Endodermal cell (in vitro differentiated cells): ENCODE measurements around the gene CAPN10. TPM values are rescaled to one million over a fixed set of nuclear protein-coding genes. Genes with fewer than 3 reads are reported as not detected.

Source experiments
- DNase-seq: peaks from one replicate; pipeline ENCODE4 v3.0.0-alpha.2; 2017
- H3K27ac ChIP-seq: 2 replicates; pipeline ENCODE4 v1.5.1; 2013; ENCODE audit warnings: mild to moderate bottlenecking, low read depth, low read length, moderate library complexity
- H3K27me3 ChIP-seq: 2 replicates; pipeline ENCODE4 v1.6.1; 2013; ENCODE audit warnings: mild to moderate bottlenecking, low read length, moderate library complexity; ENCODE audit not compliant: insufficient read depth, control insufficient read depth, poor library complexity, severe bottlenecking
- H3K36me3 ChIP-seq: 2 replicates; pipeline ENCODE4 v1.7.0; 2013; ENCODE audit warnings: mild to moderate bottlenecking, low read length, moderate library complexity; ENCODE audit not compliant: control insufficient read depth, insufficient read depth
- H3K4me1 ChIP-seq: one replicate; pipeline ENCODE4 v1.7.0; 2013; ENCODE audit warnings: low read length; ENCODE audit not compliant: control insufficient read depth, insufficient read depth
- H3K4me3 ChIP-seq: 2 replicates; pipeline ENCODE4 v1.5.1; 2013; ENCODE audit warnings: mild to moderate bottlenecking, low read length, moderate library complexity
- H3K9ac ChIP-seq: 2 replicates; pipeline ENCODE4 v1.6.1; 2013; ENCODE audit warnings: mild to moderate bottlenecking, low read length, moderate library complexity; ENCODE audit not compliant: poor library complexity, severe bottlenecking; ENCODE audit errors: extremely low read depth
- H3K9me3 ChIP-seq: 2 replicates; pipeline ENCODE4 v1.6.1; 2013; ENCODE audit warnings: mild to moderate bottlenecking, low read length, moderate library complexity; ENCODE audit not compliant: control insufficient read depth
- H3K27ac Mint-ChIP-seq: 2 replicates; pipeline ENCODE4 v1.8.0; 2020; ENCODE audit warnings: mixed read lengths
- H3K27me3 Mint-ChIP-seq: 2 replicates; pipeline ENCODE4 v1.8.0; 2021; ENCODE audit warnings: mild to moderate bottlenecking, mixed read lengths; ENCODE audit not compliant: insufficient read depth
- H3K36me3 Mint-ChIP-seq: 2 replicates; pipeline ENCODE4 v1.8.0; 2020; ENCODE audit warnings: low read depth, mixed read lengths
- H3K4me1 Mint-ChIP-seq: 2 replicates; pipeline ENCODE4 v1.8.0; 2020; ENCODE audit warnings: mixed read lengths
- H3K4me3 Mint-ChIP-seq: 2 replicates; pipeline ENCODE4 v1.8.0; 2020; ENCODE audit warnings: mild to moderate bottlenecking, moderate library complexity, mixed read lengths
- H3K9me3 Mint-ChIP-seq: 2 replicates; pipeline ENCODE4 v1.8.0; 2020; ENCODE audit warnings: mild to moderate bottlenecking, mixed read lengths
- WGBS, 2 experiments: methylation state at CpG; one replicate each; pipeline versions ENCODE4 v1.1.5 to v1.1.7; 2013; ENCODE audit warnings: missing lambda C conversion rate in 2 of 2, mixed read lengths in 1 of 2; ENCODE audit not compliant: insufficient coverage in 1 of 2, insufficient read length in 1 of 2; 5-methylcytosine and 5-hydroxymethylcytosine counted together
- total RNA-seq, 2 donors: library from RNA; stranded (reverse); fragmentation: NEBNext Ultra II Directional in 1 of 2; extraction: Animal tissue kit (Norgen Biotek cat#: 25700) in 1 of 2; gene quantifications; 2 replicates in 1 of 2; 3 replicates in 1 of 2; pipeline ENCODE4 v1.2.1, GENCODE V29; 2021
- TF ChIP-seq, protein P1 (sequence below): fragments of 200-600 bp; sonication (generic); conservative IDR thresholded peaks from 2 replicates; pipeline ENCODE4 v1.5.0; 2021; ENCODE audit warnings: antibody characterized with exemption, mild to moderate bottlenecking

The CAPN10 gene
- total RNA-seq, 2 donors from 2014 or later: 58.9 to 61.9 TPM

DNA sequence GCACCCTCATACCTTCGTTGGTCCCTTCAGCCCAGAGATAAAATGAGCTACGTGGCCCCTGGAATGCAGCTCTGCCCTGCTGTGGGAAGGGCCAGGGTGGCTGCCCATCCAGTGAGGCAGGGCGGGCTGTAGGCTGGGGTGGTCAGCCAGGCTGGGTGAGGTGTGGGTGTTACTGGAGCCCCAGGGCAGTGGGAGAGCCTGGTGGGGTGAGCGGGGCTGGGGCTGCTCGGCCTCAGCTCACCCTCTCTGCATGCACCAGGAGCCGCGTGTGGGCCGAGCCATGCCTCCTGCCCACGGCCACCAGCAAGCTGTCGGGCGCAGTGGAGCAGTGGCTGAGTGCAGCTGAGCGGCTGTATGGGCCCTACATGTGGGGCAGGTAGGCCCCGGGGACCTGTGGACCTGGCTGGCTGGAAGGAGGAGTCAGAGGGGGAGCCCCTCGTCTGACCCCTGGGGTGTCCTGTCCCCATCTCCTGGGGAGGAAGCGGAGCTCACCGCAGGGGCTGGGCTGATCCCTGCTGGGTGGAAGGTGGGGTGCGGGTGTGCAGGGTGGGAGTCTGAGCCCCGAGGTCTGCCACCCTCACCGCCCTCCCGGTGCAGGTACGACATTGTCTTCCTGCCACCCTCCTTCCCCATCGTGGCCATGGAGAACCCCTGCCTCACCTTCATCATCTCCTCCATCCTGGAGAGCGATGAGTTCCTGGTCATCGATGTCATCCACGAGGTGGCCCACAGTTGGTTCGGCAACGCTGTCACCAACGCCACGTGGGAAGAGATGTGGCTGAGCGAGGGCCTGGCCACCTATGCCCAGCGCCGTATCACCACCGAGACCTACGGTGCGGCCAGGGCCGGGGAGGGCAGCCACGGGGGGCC is 12.8 kb upstream of the CAPN10 start:
- Histone ChIP-seq H3K4me1 (peaks cover 3% of the 10 kb centered on the region), H3K27me3 (no peaks in the 10 kb centered on the region), H3K9ac (no peak overlapping the region), H3K36me3 (no peaks in the 10 kb centered on the region), H3K4me3 (no peak overlapping the region), H3K9me3 (no peaks in the 10 kb centered on the region), H3K27ac (no peak overlapping the region)
- TF ChIP-seq, protein P1, sequence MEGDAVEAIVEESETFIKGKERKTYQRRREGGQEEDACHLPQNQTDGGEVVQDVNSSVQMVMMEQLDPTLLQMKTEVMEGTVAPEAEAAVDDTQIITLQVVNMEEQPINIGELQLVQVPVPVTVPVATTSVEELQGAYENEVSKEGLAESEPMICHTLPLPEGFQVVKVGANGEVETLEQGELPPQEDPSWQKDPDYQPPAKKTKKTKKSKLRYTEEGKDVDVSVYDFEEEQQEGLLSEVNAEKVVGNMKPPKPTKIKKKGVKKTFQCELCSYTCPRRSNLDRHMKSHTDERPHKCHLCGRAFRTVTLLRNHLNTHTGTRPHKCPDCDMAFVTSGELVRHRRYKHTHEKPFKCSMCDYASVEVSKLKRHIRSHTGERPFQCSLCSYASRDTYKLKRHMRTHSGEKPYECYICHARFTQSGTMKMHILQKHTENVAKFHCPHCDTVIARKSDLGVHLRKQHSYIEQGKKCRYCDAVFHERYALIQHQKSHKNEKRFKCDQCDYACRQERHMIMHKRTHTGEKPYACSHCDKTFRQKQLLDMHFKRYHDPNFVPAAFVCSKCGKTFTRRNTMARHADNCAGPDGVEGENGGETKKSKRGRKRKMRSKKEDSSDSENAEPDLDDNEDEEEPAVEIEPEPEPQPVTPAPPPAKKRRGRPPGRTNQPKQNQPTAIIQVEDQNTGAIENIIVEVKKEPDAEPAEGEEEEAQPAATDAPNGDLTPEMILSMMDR: no peak
- no peak for DNase-seq
- H3K4me1 Mint-ChIP-seq: peaks cover 1% of the 10 kb centered on the region
- WGBS, 2 experiments: 93 to 96% methylated on average over 19 to 37 of the region's 37 CpGs
- no peak overlapping the region for H3K4me3 Mint-ChIP-seq
- H3K36me3 Mint-ChIP-seq: no peaks in the 10 kb centered on the region
- no peaks in the 10 kb centered on the region for H3K9me3 Mint-ChIP-seq
- no peak overlapping the region for H3K27ac Mint-ChIP-seq
- peaks cover 4% of the 10 kb centered on the region for H3K27me3 Mint-ChIP-seq

DNA sequence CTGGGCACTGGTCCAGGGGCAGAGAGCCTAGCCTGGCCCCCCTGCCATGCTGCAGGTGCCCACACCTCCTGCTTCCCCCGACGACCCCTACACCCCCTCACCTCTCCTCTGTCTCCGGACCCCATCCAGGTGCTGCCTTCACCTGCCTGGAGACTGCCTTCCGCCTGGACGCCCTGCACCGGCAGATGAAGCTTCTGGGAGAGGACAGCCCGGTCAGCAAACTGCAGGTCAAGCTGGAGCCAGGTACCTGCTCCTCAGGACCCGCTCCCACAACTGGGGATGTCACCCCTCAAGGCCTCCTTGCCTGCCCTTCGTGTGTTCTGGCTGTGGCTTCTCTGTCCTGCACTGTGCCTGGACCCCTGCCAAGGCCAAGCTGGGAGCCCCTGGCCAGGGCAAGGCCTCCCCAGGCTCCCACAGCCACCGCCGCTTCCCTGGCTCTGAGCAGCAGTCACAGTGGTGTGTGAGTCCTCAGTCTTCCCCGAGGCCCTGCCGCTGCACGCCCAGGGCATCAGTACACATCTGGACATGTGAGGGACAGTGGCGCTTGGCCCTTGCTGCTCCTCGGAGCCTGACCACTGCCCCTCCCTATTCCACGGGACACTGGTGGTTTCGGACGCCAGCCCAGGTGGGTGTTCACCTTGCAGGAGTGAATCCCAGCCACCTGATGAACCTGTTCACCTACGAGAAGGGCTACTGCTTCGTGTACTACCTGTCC is 12.0 kb upstream of the CAPN10 start:
- WGBS, 2 experiments: 91 to 93% methylated on average over 16 to 21 of the region's 21 CpGs
- H3K4me1 Mint-ChIP-seq: no peaks in the 10 kb centered on the region
- H3K4me1 ChIP-seq: peaks cover under 1% of the 10 kb centered on the region
- H3K9ac ChIP-seq: no peak overlapping the region
- no peak overlapping the region for H3K4me3 Mint-ChIP-seq
- H3K4me3 ChIP-seq: no peak overlapping the region
- TF ChIP-seq, protein P1: no peak
- no peaks in the 10 kb centered on the region for H3K9me3 Mint-ChIP-seq
- H3K27ac ChIP-seq: no peak overlapping the region
- H3K27ac Mint-ChIP-seq: no peak overlapping the region
- DNase-seq: no peak
- H3K9me3 ChIP-seq: no peaks in the 10 kb centered on the region
- no peaks in the 10 kb centered on the region for H3K36me3 Mint-ChIP-seq
- H3K27me3 ChIP-seq: no peaks in the 10 kb centered on the region
- H3K36me3 ChIP-seq: no peaks in the 10 kb centered on the region
- no peaks in the 10 kb centered on the region for H3K27me3 Mint-ChIP-seq

DNA sequence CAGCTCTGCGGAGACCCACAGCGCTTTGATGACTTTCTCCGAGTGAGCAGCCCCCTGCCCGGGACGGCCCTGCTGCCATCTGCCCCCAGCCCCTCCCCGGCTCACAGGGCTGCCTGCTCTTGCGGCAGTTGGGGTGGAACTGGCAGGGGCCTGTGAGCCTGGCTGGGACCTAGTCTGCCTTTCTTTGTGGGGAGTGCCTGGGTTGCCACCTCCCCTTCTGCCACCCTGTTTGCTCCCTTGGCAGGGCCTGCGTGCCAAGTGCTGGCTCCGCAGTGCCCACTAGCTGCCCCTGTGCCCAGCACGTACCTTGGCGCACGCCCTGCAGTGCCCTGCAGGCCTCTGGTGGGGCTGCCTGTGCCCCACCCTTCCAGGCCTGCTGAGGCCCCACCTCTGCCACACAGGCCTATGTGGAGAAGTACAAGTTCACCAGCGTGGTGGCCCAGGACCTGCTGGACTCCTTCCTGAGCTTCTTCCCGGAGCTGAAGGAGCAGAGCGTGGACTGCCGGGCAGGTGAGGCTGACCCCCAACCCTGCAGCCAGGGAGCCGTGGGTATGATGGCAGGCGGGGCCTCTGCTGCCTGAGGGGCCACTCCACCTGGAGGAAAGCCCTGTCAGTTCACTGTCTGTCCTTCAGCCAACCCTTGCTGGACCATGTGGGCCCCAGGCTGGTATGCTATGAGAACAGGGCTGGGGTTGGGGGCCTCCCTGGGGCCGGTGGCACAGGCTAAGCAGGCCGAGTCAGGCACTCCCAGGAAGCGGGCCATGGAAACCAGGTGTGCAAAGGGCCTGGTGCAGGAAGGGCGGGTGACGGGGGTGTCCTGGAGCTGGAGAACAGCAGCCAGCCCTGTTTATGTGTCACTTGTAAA is 11.2 kb upstream of the CAPN10 start:
- no peak for DNase-seq
- TF ChIP-seq, protein P1: no peak
- WGBS, 2 experiments: 92% methylated on average over 15 to 23 of the region's 23 CpGs
- H3K27me3 Mint-ChIP-seq: no peaks in the 10 kb centered on the region
- Histone ChIP-seq H3K36me3 (no peaks in the 10 kb centered on the region), H3K27me3 (no peaks in the 10 kb centered on the region), H3K27ac (no peak overlapping the region), H3K9ac (no peak overlapping the region), H3K4me3 (no peak overlapping the region), H3K4me1 (no peaks in the 10 kb centered on the region), H3K9me3 (no peaks in the 10 kb centered on the region)
- no peak overlapping the region for H3K4me3 Mint-ChIP-seq
- no peaks in the 10 kb centered on the region for H3K9me3 Mint-ChIP-seq
- H3K4me1 Mint-ChIP-seq: peaks cover 6% of the 10 kb centered on the region
- no peak overlapping the region for H3K27ac Mint-ChIP-seq
- no peaks in the 10 kb centered on the region for H3K36me3 Mint-ChIP-seq
